GM12865 (cell line): ENCODE measurements around the gene LINS1.

Source experiments
- DNase-seq: peaks from one replicate; pipeline ENCODE4 v3.0.0; 2010; ENCODE audit warnings: low read depth
- H3K4me3 ChIP-seq: 2 replicates; pipeline ENCODE4 v1.5.1; 2011; ENCODE audit warnings: mild to moderate bottlenecking, low read depth, low read length, control low read depth
- CTCF ChIP-seq: IDR thresholded peaks from 2 replicates; pipeline ENCODE4 v1.5.1; 2011; ENCODE audit warnings: low read length, control low read depth, low read depth, inconsistent platforms; ENCODE audit not compliant: insufficient read depth; ENCODE audit errors: missing control alignments

Gene LINS1

GRCh38 chr15:100642213-100642949, 40.4 kb upstream of the LINS1 start:
- no peak for DNase-seq

GRCh38 chr15:100638177-100638730, 36.3 kb upstream of the LINS1 start:
- no peak for TF ChIP-seq CTCF
- no peak overlapping the region for H3K4me3 ChIP-seq
- DNase-seq: no peak

More at GRCh38 chr15:100642213-100642949, 40.4 kb upstream of the LINS1 start:
- TF ChIP-seq CTCF: no peak
- no peak overlapping the region for H3K4me3 ChIP-seq

- no peak for DNase-seq
- no peak overlapping the region for H3K4me3 ChIP-seq
- no peak for TF ChIP-seq CTCF
Measured at GRCh38 chr15:100635406-100636071, 33.6 kb upstream of the LINS1 start.

- DNase-seq: no peak
Measured at GRCh38 chr15:100633763-100634075, 31.7 kb upstream of the LINS1 start.

GRCh38 chr15:100631831-100632230, 29.8 kb upstream of the LINS1 start:
- no peak overlapping the region for H3K4me3 ChIP-seq
- TF ChIP-seq CTCF: no peak

More at GRCh38 chr15:100633763-100634075, 31.7 kb upstream of the LINS1 start:
- no peak overlapping the region for H3K4me3 ChIP-seq
- no peak for TF ChIP-seq CTCF

GRCh38 chr15:100628746-100629145, 26.8 kb upstream of the LINS1 start:
- TF ChIP-seq CTCF: no peak
- H3K4me3 ChIP-seq: no peak overlapping the region
- no peak for DNase-seq

More at GRCh38 chr15:100631831-100632230, 29.8 kb upstream of the LINS1 start:
- DNase-seq: no peak
